Epithelial cell of proximal tubule (primary cell): ENCODE measurements around the gene TMCO4. TPM values are rescaled to one million over a fixed set of nuclear protein-coding genes. Genes with fewer than 3 reads are reported as not detected.
A peak's percentile ranks its signal among the peaks of the same experiment; 100 is the strongest.

Source experiments
- DNase-seq: peaks from one replicate; pipeline ENCODE4 v3.0.0-alpha.2; 2011; ENCODE audit warnings: low read depth
- H3K4me3 ChIP-seq: 2 replicates; pipeline ENCODE4 v1.5.1; 2011; ENCODE audit warnings: low read depth, mild to moderate bottlenecking, low read length
- CTCF ChIP-seq: conservative IDR thresholded peaks from 2 replicates; pipeline ENCODE4 v1.5.1; 2012; ENCODE audit warnings: low read depth, mild to moderate bottlenecking, low read length
- total RNA-seq: library from RNA; depleted of rRNA; stranded (reverse); fragments of >200 nt; gene quantifications from 2 replicates; pipeline ENCODE4 v1.2.3, GENCODE V29; 2015

The TMCO4 gene
- total RNA-seq, 1 donor from 2014 or later = 9.8 TPM

- TF ChIP-seq CTCF = no peak
- no peak overlapping the region for H3K4me3 ChIP-seq
- DNase-seq = no peak
These were observed 75.8 kb downstream of the TMCO4 start for GRCh38 chr1:19723874-19724273.

GRCh38 chr1:19720973-19721372 lies 78.7 kb downstream of the TMCO4 start:
- TF ChIP-seq CTCF = no peak
- no peak overlapping the region for H3K4me3 ChIP-seq
- DNase-seq = no peak

GRCh38 chr1:19720174-19720573 lies 79.5 kb downstream of the TMCO4 start:
- TF ChIP-seq CTCF = no peak
- H3K4me3 ChIP-seq = no peak overlapping the region
- no peak for DNase-seq

- no peak overlapping the region for H3K4me3 ChIP-seq
- DNase-seq = no peak
- TF ChIP-seq CTCF = no peak
These were observed 82.2 kb downstream of the TMCO4 start for GRCh38 chr1:19717467-19717866.

- H3K4me3 ChIP-seq = no peak overlapping the region
- TF ChIP-seq CTCF = peak; percentile 95
- no peak for DNase-seq
These were observed 84.1 kb downstream of the TMCO4 start for GRCh38 chr1:19715334-19716203.

- no peak for TF ChIP-seq CTCF
- DNase-seq = no peak
- no peak overlapping the region for H3K4me3 ChIP-seq
These were observed 86.8 kb downstream of the TMCO4 start for GRCh38 chr1:19712928-19713327.
